Hematopoietic multipotent progenitor cell treated with erythropoietin and hydrocortisone succinate and interleukin-3 and kit ligand, for 8 days (in vitro differentiated cells): ENCODE results near the gene FASN.

Source experiments
- DNase-seq: peaks from one replicate; pipeline ENCODE4 v3.0.0-alpha.2; 2015

FASN gene

GRCh38 chr17:82101301-82101715, 3.3 kb upstream of the FASN start:
- DNase-seq = peak; percentile 42

GRCh38 chr17:82100502-82101298, 2.7 kb upstream of the FASN start:
- no peak for DNase-seq

GRCh38 chr17:82098939-82099763, 1.1 kb upstream of the FASN start:
- DNase-seq = no peak

- DNase-seq = no peak
Measured at GRCh38 chr17:82097919-82098168, 192 bp downstream of the FASN start.

- DNase-seq = peak; percentile 49
Measured at GRCh38 chr17:82097184-82097918, 685 bp downstream of the FASN start.

GRCh38 chr17:82096709-82097183, 1.3 kb downstream of the FASN start:
- DNase-seq = no peak

GRCh38 chr17:82095777-82096708, 2.0 kb downstream of the FASN start:
- no peak for DNase-seq

- no peak for DNase-seq
Measured at GRCh38 chr17:82094931-82095776, 2.9 kb downstream of the FASN start.

- no peak for DNase-seq
Measured at GRCh38 chr17:82092995-82093751, 4.9 kb downstream of the FASN start.

GRCh38 chr17:82092628-82092994, 5.4 kb downstream of the FASN start:
- no peak for DNase-seq

GRCh38 chr17:82092094-82092586, 5.9 kb downstream of the FASN start:
- DNase-seq = no peak

GRCh38 chr17:82091264-82092066, 6.6 kb downstream of the FASN start:
- no peak for DNase-seq

GRCh38 chr17:82090549-82091263, 7.3 kb downstream of the FASN start:
- DNase-seq = no peak

- no peak for DNase-seq
Measured at GRCh38 chr17:82089723-82090548, 8.1 kb downstream of the FASN start.

GRCh38 chr17:82088838-82089722, 9.0 kb downstream of the FASN start:
- no peak for DNase-seq

- no peak for DNase-seq
Measured at GRCh38 chr17:82087961-82088837, 9.8 kb downstream of the FASN start.
